GM19397 (cell line): ENCODE data around the gene RNF11.

Experiments used
- ATAC-seq: cut with Tn5 transposase; IDR thresholded peaks from one replicate; pipeline ENCODE4 v1.9.1; 2021; ENCODE audit warnings: mild to moderate bottlenecking, moderate library complexity; ENCODE audit not compliant: unreplicated experiment

Gene RNF11

GRCh38 chr1:51294566-51295184 lies 58.6 kb downstream of the RNF11 start:
- no peak for ATAC-seq

GRCh38 chr1:51295926-51296325 lies 59.9 kb downstream of the RNF11 start:
- ATAC-seq, result no peak

GRCh38 chr1:51296383-51297357 lies 60.6 kb downstream of the RNF11 start:
- peak; percentile 72 for ATAC-seq

- ATAC-seq, result no peak
Observed at GRCh38 chr1:51297401-51298321, 61.6 kb downstream of the RNF11 start.

GRCh38 chr1:51298322-51298705 lies 62.2 kb downstream of the RNF11 start:
- no peak for ATAC-seq

- no peak for ATAC-seq
Observed at GRCh38 chr1:51299185-51299885, 63.3 kb downstream of the RNF11 start.

GRCh38 chr1:51299981-51300670 lies 64.1 kb downstream of the RNF11 start:
- ATAC-seq, result no peak

- ATAC-seq, result no peak
Observed at GRCh38 chr1:51301152-51301843, 65.2 kb downstream of the RNF11 start.

- ATAC-seq, result no peak
Observed at GRCh38 chr1:51301844-51302162, 65.7 kb downstream of the RNF11 start.

- ATAC-seq, result no peak
Observed at GRCh38 chr1:51302270-51302669, 66.2 kb downstream of the RNF11 start.

GRCh38 chr1:51302746-51303145 lies 66.7 kb downstream of the RNF11 start:
- no peak for ATAC-seq

GRCh38 chr1:51303315-51303714 lies 67.2 kb downstream of the RNF11 start:
- no peak for ATAC-seq

GRCh38 chr1:51303751-51304251 lies 67.7 kb downstream of the RNF11 start:
- ATAC-seq, result no peak

GRCh38 chr1:51304360-51304759 lies 68.3 kb downstream of the RNF11 start:
- ATAC-seq, result no peak

GRCh38 chr1:51305371-51305823 lies 69.3 kb downstream of the RNF11 start:
- no peak for ATAC-seq

- no peak for ATAC-seq
Observed at GRCh38 chr1:51306950-51307349, 70.9 kb downstream of the RNF11 start.

GRCh38 chr1:51308636-51309035 lies 72.6 kb downstream of the RNF11 start:
- ATAC-seq, result no peak

GRCh38 chr1:51309291-51309690 lies 73.2 kb downstream of the RNF11 start:
- ATAC-seq, result no peak
